Measurements from ENCODE around the gene RBBP6. TPM values are rescaled to one million over a fixed set of nuclear protein-coding genes. Genes with fewer than 3 reads are reported as not detected.

The RBBP6 gene
- total RNA-seq, 1 experiment from 2014 or later = 54.8 TPM

DNA sequence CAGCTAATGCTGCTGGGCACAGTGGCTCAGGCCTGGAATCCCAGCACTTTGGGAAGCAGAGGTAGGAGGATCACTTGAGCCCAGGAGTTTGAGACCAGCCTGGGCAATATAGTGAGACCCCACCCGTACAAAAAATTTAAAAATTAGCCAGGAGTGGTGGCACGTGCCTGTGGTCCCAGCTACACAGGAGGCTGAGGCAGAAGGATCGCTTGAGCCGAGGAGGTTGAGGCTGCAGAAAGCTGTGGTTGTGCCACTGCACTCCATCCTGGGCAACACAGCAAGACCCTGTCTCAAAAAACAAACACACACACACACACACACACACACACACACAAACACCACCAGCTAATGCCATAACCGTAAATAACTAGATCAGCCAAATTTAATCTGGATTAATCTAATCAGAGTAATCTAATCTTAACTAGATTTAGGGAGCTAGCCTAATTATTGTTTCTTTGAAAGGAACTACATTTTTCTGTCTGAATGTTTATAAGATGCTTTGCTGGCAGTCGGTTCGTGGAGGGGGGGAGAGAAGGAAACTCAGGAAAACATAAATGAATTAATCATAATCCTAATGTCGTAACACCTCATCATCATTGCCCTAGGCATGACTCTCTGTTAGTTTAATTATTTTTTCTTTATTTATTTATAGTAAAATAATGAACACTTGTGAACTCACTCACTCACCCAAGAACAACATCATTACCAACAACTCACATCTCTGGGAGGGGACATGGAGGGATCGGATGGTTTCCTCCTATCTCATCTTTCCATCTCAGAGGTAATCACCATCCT, 12.5 kb upstream of the RBBP6 start:
- Histone ChIP-seq H3K56ac (ENCODE audit: insufficient read length, low read depth, low read length) (no peak overlapping the region), H4K91ac (ENCODE audit: insufficient read length, low read depth, low read length) (no peak overlapping the region), H2BK12ac (ENCODE audit: insufficient read length, low read depth, low read length) (no peak overlapping the region), H3K14ac (ENCODE audit: insufficient read depth, low read length) (no peak overlapping the region), H2AFZ (ENCODE audit: low read length) (no peak overlapping the region), H2BK5ac (ENCODE audit: insufficient read length, low read length) (no peak overlapping the region), H4K8ac (replicated peaks; ENCODE audit: insufficient read length, low read depth, low read length) (no peak overlapping the region), H3K23ac (ENCODE audit: insufficient read length, low read depth, low read length) (no peak overlapping the region), H3K9ac (ENCODE audit: extremely low read depth, insufficient read length, low read length) (no peak overlapping the region), H3K9me3 (ENCODE audit: control insufficient read depth, low read depth, low read length) (no peaks in the 10 kb centered on the region), H2BK20ac (ENCODE audit: low read depth, low read length, poor library complexity, severe bottlenecking) (no peak overlapping the region), H3K27me3 (ENCODE audit: insufficient read depth, low read length) (no peaks in the 10 kb centered on the region), H3K27ac (ENCODE audit: insufficient read length, low read depth, low read length) (no peak overlapping the region), H3K79me1 (ENCODE audit: insufficient read depth, low read depth, low read length, poor library complexity, severe bottlenecking) (no peaks in the 10 kb centered on the region), H3K23me2 (ENCODE audit: insufficient read length, low read depth, low read length, poor library complexity, severe bottlenecking) (no peaks in the 10 kb centered on the region), H4K20me1 (ENCODE audit: control insufficient read depth, insufficient read depth, insufficient read length) (no peaks in the 10 kb centered on the region), H3K4me2 (ENCODE audit: insufficient read depth, insufficient read length, low read length) (no peak overlapping the region), H3T11ph (ENCODE audit: low read length) (no peak overlapping the region), H3K18ac (ENCODE audit: insufficient read length, low read depth, low read length) (no peak overlapping the region), H4K5ac (ENCODE audit: insufficient read length, low read depth, low read length) (no peak overlapping the region), H3K79me2 (ENCODE audit: insufficient read depth, low read length) (no peaks in the 10 kb centered on the region), H3K4me1 (ENCODE audit: insufficient read depth, low read length) (no peaks in the 10 kb centered on the region), H2AK5ac (ENCODE audit: insufficient read length, low read length) (no peak overlapping the region), H2BK120ac (ENCODE audit: low read depth, low read length, poor library complexity, severe bottlenecking) (no peak overlapping the region), H2BK15ac (ENCODE audit: low read depth, low read length) (no peak overlapping the region), H3K4ac (ENCODE audit: low read depth, low read length) (no peak overlapping the region)
- Mint-ChIP-seq H3K9me3 (no peaks in the 10 kb centered on the region), H3K4me3 (no peak overlapping the region), H3K27me3 (ENCODE audit: low read depth) (peaks cover 3% of the 10 kb centered on the region), H3K4me1 (peaks cover 0 to 4% of the 10 kb centered on the region in 2 experiments; a peak in 1 of 4 replicates), H3K36me3 (ENCODE audit: insufficient read depth in 1 of 3, low read depth in 3 of 3) (no peaks in the 10 kb centered on the region), H3K27ac (no peak overlapping the region)
- WGBS (ENCODE audit: extremely low coverage, insufficient read length, low lambda C conversion rate) = no CpG with 5 or more reads among the region's 9 CpGs
- TF ChIP-seq, protein P1, sequence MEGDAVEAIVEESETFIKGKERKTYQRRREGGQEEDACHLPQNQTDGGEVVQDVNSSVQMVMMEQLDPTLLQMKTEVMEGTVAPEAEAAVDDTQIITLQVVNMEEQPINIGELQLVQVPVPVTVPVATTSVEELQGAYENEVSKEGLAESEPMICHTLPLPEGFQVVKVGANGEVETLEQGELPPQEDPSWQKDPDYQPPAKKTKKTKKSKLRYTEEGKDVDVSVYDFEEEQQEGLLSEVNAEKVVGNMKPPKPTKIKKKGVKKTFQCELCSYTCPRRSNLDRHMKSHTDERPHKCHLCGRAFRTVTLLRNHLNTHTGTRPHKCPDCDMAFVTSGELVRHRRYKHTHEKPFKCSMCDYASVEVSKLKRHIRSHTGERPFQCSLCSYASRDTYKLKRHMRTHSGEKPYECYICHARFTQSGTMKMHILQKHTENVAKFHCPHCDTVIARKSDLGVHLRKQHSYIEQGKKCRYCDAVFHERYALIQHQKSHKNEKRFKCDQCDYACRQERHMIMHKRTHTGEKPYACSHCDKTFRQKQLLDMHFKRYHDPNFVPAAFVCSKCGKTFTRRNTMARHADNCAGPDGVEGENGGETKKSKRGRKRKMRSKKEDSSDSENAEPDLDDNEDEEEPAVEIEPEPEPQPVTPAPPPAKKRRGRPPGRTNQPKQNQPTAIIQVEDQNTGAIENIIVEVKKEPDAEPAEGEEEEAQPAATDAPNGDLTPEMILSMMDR (conservative IDR thresholded peaks at IDR 0.05) = no peak
- no peak for DNase-seq

Data from H9 (cell line).